ENCODE results near the gene CASP1.
"Not testable (repeated sequence)": the region's sequence is repeated elsewhere in the genome, so short reads cannot be mapped to it uniquely, and the experiment has no call there.

Gene CASP1

GRCh38 chr11:105040703-105041102 lies 5.8 kb upstream of the CASP1 start:
- Histone ChIP-seq H3K27ac (no peak overlapping the region), H3K4me2 (ENCODE audit: low read length) (no peak overlapping the region), H3K27me3 (ENCODE audit: control insufficient read depth, insufficient read depth, low read length) (no peaks in the 10 kb centered on the region), H3K4me3 (ENCODE audit: low read depth, low read length) (no peak overlapping the region), H3K9me3 (ENCODE audit: control insufficient read depth, low read length) (no peaks in the 10 kb centered on the region), H3K36me3 (ENCODE audit: control insufficient read depth, insufficient read depth, low read length) (no peaks in the 10 kb centered on the region), H3K79me2 (no peaks in the 10 kb centered on the region), H3K9ac (no peak overlapping the region), H2AFZ (no peak overlapping the region), H3K4me1 (no peaks in the 10 kb centered on the region)
- TF ChIP-seq, protein P1, sequence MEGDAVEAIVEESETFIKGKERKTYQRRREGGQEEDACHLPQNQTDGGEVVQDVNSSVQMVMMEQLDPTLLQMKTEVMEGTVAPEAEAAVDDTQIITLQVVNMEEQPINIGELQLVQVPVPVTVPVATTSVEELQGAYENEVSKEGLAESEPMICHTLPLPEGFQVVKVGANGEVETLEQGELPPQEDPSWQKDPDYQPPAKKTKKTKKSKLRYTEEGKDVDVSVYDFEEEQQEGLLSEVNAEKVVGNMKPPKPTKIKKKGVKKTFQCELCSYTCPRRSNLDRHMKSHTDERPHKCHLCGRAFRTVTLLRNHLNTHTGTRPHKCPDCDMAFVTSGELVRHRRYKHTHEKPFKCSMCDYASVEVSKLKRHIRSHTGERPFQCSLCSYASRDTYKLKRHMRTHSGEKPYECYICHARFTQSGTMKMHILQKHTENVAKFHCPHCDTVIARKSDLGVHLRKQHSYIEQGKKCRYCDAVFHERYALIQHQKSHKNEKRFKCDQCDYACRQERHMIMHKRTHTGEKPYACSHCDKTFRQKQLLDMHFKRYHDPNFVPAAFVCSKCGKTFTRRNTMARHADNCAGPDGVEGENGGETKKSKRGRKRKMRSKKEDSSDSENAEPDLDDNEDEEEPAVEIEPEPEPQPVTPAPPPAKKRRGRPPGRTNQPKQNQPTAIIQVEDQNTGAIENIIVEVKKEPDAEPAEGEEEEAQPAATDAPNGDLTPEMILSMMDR (IDR thresholded peaks at IDR 0.05), result no peak

DNA sequence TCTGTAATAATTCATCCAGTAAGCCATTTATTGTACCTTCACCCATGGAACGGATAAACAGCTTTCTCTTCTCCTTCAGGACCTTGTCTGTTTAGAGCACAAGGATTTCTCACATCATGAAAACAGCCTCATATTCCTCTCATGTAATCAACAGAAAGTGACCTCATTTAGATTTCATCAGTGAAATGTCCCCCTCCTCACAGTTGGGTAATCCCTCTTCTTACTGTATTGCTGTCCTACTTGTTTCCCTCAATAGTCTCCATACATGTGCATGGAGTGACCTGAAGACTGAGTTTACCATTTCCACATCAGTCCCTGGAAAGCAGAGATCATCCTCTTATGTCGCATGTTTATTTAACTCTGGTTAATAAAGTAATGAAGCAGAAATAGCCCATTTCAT lies 556 bp downstream of the CASP1 start:
- not testable (repeated sequence) for H3K79me2 ChIP-seq; H3K4me1 ChIP-seq; H3K27me3 ChIP-seq (ENCODE audit: control insufficient read depth, insufficient read depth, low read length); H2AFZ ChIP-seq; H3K9me3 ChIP-seq (ENCODE audit: control insufficient read depth, low read length); H3K36me3 ChIP-seq (ENCODE audit: control insufficient read depth, insufficient read depth, low read length); H3K9ac ChIP-seq; H3K4me2 ChIP-seq (ENCODE audit: low read length)
- Histone ChIP-seq H3K27ac (peak overlapping the region; percentile 36), H3K4me3 (ENCODE audit: low read depth, low read length) (peak overlapping the region; percentile 42)

GRCh38 chr11:105033781-105034180 lies 1.2 kb downstream of the CASP1 start:
- no peaks in the 10 kb centered on the region for H3K79me2 ChIP-seq
- no peaks in the 10 kb centered on the region for H3K9me3 ChIP-seq (ENCODE audit: control insufficient read depth, low read length)
- no peak overlapping the region for H3K27ac ChIP-seq
- H2AFZ ChIP-seq, result no peak overlapping the region
- no peaks in the 10 kb centered on the region for H3K4me1 ChIP-seq
- no peak overlapping the region for H3K9ac ChIP-seq
- H3K36me3 ChIP-seq (ENCODE audit: control insufficient read depth, insufficient read depth, low read length), result no peaks in the 10 kb centered on the region
- H3K4me2 ChIP-seq (ENCODE audit: low read length), result no peak overlapping the region
- TF ChIP-seq, protein P1 (IDR thresholded peaks at IDR 0.05), result no peak
- peak overlapping the region; percentile 4 for H3K4me3 ChIP-seq (ENCODE audit: low read depth, low read length)
- H3K27me3 ChIP-seq (ENCODE audit: control insufficient read depth, insufficient read depth, low read length), result no peaks in the 10 kb centered on the region

DNA sequence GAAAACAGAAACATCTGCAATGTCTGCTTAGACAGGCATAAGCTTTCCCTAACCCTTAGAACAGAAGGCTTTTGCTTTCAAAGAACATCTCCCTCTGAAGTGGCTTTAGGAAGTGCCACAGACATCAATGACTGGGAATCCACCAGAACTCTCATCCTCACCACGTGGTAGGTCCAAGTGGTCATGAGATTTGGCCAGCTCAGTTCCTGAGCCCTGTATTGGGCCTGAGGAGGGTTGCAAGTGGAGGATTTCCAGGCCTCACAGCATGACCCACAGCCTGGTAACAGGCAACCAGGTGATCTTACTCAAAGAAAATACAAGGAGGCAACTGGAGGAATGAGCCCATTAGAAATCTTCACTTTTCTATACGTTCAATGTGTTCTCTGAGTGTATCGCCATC lies 1.6 kb downstream of the CASP1 start:
- no peak overlapping the region for H3K9ac ChIP-seq
- H3K79me2 ChIP-seq, result no peaks in the 10 kb centered on the region
- H3K27me3 ChIP-seq (ENCODE audit: control insufficient read depth, insufficient read depth, low read length), result no peaks in the 10 kb centered on the region
- H3K36me3 ChIP-seq (ENCODE audit: control insufficient read depth, insufficient read depth, low read length), result no peaks in the 10 kb centered on the region
- TF ChIP-seq, protein P1 (IDR thresholded peaks at IDR 0.05), result no peak
- H3K4me3 ChIP-seq (ENCODE audit: low read depth, low read length), result no peak overlapping the region
- H3K9me3 ChIP-seq (ENCODE audit: control insufficient read depth, low read length), result no peaks in the 10 kb centered on the region
- no peaks in the 10 kb centered on the region for H3K4me1 ChIP-seq
- no peak overlapping the region for H3K4me2 ChIP-seq (ENCODE audit: low read length)
- no peak overlapping the region for H3K27ac ChIP-seq
- H2AFZ ChIP-seq, result no peak overlapping the region

GRCh38 chr11:105032495-105032894 lies 2.4 kb downstream of the CASP1 start:
- H3K9me3 ChIP-seq (ENCODE audit: control insufficient read depth, low read length), result no peaks in the 10 kb centered on the region
- H3K4me1 ChIP-seq, result no peaks in the 10 kb centered on the region
- H3K27ac ChIP-seq, result no peak overlapping the region
- H3K36me3 ChIP-seq (ENCODE audit: control insufficient read depth, insufficient read depth, low read length), result no peaks in the 10 kb centered on the region
- no peak overlapping the region for H3K4me2 ChIP-seq (ENCODE audit: low read length)
- H2AFZ ChIP-seq, result no peak overlapping the region
- TF ChIP-seq, protein P1 (IDR thresholded peaks at IDR 0.05), result no peak
- no peak overlapping the region for H3K4me3 ChIP-seq (ENCODE audit: low read depth, low read length)
- H3K79me2 ChIP-seq, result no peaks in the 10 kb centered on the region
- H3K27me3 ChIP-seq (ENCODE audit: control insufficient read depth, insufficient read depth, low read length), result no peaks in the 10 kb centered on the region
- H3K9ac ChIP-seq, result no peak overlapping the region

Data from parathyroid adenoma (tissue), 2 donors.